Hepatic stellate cell (primary cell): Measurements from ENCODE around the gene ATP6V0D1.

Experiments used
- DNase-seq: peaks from one replicate; pipeline ENCODE4 v3.0.0; 2011; ENCODE audit warnings: low spot score

ATP6V0D1 gene

DNA sequence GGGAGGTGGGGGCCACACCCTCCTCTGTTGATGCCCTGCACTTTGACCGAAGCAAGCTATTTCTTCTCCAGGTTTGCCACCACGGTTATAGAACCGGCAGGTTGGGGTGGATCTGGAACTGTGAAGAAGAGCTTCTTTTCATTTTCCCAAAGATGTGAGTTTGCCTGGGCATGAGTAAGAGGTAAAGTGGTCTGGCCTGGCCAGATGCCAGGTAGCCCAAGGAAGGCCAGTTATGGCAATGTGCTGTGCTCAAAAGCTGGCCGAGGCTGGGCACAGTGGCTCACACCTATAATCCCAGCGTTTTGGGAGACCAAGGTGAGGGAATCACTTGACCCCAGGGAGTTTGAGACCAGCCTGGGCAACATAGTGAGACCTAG is 18.7 kb downstream of the ATP6V0D1 start:
- DNase-seq: no peak

DNA sequence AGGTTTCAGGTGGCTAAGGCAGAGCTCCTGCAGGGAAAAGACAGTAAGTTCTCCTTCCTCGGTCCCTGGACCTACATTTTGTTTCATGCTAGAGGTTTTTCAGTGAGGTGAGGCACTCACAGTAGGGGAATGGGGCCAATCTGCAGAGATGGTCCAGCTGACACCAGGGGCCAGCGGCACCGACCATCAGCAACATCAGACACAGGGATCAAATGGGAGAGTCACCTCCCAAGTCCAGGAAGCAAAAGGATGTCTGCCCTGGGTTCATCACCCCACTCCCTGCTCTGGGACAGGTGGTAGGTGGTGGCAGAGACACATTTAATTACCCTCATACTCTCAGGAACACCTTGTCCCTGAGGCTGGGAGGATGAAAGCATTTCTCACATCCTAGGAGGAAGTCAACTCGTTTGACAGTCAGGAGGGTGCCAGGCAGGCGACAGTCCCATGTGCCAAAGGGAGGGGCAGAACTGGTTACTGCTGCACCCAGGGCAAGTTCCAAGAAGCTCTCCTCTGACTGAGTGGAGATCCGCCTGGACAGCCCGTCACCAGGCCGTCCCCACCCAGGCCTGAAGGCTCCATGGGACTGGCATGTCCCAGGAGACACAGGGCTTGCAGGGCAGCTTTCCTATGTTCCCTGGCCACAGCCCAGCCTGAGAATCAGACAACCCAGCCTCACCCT is 19.2 kb downstream of the ATP6V0D1 start:
- DNase-seq: no peak

DNA sequence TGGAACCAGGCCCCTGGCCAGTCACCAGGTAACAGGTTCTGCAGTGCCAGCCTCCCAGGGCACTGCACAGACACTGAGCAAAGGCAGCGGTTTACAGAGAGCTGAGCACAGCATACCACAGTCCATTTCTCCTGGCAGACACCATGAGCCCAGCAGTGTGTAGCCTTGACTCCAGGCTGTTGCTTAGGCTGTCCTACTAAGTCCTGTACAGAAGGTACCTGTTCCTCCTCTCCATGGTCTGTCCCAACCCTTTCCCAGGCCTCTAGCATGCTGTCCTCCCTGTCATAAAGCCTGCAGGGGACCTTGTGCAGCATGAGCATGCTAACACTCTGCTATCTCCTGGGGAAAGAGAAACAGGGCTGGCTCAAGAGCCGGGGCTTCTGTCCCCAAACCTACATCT is 20.0 kb downstream of the ATP6V0D1 start:
- no peak for DNase-seq

DNA sequence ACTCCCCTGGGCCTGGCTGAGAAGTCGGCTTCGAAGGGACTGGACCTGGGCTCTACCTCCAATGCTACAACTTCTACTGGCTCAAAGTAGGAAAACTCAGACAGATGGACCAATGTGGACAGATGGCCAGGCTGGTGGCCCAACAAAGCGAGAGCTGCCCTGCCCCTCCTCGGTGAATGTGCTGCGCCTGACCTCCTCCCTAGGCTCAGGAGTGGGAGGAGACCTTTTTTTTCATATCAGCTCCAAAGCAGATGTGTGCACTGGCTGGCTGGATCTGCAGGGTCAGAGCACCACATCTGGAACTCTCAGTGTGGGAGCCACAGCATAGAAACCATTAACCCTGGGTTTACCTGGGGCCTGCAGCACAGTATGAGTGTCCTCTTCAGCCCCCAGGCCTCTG is 20.8 kb downstream of the ATP6V0D1 start:
- DNase-seq: no peak

DNA sequence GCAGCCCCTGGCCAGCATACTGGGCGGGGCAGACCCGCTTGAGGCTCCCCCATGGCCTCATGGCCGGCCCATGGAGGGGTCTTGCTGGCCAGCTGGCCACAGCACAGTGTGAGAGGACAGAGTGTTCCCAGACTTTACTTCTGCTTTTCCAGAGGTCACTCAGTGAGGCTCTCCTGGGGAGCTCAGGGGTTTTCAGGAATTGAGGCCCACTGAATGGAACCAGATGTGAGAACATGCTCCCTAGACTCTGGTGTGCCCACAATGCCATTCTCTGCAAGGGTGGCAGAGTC is 21.2 kb downstream of the ATP6V0D1 start:
- no peak for DNase-seq

DNA sequence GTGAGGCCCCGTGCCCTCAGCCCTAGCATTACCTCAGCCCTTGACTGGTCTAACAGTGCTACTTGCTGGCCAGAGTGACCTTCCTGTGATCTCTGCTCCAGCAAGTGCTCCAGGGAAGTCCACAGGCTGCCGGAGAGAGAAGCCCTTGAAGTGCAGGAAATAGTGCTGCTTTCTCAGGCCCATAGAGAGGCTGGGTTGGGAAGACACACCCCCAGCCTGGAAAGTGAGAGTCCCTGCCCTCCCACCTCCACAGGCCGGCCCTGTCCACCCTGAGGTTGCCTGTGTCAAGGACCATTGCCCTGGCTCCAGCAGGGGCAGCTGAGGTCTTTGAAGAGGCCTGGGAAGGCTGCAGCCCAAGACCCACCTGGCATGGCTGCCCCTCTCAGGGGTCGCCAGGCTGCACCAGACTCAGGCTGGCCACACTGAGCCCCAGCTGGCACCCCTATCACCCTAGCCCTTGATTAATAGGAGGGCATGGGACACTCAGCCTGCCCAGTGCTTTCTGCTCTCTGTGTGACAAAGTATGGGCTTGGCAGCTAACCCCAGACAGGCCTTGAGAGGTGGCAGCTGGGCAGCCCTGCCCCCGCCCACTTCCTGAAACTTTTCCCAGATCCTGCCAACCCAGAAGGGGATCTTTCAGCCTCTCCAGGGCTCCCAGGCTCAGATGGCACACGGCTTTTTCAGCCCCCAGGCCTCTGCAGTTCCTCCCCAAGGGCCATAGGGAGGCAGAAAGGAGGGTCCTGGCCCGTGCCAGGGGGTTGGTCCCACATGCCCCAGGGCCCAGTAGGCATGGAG is 21.7 kb downstream of the ATP6V0D1 start:
- DNase-seq: peak; percentile 59

DNA sequence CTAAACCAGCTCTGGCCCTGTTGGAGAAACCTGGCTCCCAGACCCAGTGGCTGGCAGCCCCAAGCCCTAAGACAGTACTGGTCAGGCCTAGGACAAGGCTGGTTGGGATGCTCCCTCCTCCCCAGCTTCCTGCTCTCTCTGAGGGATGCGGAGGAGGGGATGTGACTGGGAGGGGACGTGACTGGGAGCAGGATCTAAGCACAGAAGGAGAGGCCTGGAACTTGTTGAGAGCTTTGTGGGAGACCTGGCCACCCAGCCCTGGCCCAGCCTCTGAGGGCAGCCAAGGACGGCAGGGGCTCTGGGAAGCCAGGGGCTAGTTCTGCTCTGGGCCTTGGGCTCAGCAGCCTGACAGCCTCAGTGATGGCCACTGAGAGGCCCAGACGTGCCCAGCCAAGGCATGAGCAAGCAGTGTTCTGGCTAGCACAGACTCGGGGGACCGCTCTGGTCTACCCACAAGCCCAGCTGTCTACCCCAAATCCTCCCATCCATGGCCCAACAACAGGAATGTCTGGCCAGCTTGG is 22.8 kb downstream of the ATP6V0D1 start:
- DNase-seq: no peak

DNA sequence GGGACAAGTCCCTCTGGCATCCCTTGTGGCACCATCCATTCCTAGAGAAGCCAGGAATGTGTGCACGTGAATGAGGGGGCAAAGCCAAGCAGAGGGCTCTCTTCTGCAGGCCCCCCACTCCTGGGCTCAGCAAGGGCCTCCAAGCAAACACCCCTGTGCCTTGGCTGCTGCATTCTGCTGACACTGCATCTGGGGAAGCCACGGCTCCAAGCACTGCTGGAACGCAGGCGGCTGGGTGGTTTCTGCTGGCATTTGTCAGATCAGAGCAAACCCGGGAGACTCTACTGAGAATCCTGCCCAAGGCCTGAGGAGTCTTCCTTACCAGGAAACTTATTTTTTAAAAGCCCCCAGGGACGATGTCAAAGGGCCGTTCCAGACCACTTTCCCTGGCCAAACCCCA is 23.3 kb downstream of the ATP6V0D1 start:
- no peak for DNase-seq

DNA sequence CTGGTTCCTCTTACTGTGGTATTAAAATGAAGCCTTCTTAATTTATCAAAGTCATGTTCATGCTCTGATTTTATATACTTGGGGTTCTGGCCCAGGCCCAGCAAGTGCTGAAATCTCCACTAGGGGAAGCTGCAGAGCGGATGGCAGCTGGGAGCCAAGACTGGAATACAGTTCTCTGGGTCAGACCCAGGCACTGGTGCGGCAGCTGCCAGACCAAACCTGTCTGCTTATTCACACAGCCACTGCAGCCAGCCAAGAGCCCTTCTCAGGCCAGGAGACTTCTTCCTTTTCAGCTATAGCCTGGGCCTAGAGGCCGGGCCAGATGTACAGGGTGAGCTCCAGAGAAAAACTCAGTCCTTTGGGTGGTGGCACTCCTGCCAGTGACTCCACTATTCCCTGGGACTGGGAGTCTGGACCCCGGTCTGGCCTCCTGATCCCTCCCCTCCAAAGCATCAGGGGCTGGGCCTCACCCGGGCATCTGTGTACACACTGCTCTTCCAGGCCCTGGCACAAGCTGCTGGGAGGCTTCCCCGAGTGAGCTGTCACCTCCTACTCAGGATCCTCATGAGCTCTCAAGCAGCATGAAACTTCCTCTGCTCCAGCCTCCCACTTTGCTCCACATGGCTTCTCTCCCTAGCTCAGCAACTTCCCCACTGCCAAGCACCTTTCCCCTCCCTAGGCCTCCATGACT is 24.4 kb downstream of the ATP6V0D1 start:
- peak; percentile 72 for DNase-seq

DNA sequence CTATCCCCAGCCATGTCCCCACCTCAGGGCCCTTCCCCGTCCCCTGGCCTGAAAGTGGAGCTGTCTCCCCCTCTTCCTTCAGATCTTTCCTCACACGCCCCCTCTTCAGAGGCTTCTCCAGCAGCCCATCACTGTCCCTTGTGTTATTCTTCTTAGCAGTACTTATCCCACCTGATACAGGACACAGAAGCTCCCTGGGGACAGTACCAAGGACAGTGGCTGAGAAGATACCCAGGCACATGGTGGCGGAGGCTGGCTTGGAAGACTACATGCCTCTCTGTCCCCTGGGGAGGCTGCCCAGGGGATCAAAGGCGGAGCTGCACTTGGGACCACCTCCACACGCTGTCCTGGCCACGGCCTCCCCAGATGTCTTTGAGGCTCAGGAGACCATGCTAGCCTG is 26.1 kb downstream of the ATP6V0D1 start:
- no peak for DNase-seq

DNA sequence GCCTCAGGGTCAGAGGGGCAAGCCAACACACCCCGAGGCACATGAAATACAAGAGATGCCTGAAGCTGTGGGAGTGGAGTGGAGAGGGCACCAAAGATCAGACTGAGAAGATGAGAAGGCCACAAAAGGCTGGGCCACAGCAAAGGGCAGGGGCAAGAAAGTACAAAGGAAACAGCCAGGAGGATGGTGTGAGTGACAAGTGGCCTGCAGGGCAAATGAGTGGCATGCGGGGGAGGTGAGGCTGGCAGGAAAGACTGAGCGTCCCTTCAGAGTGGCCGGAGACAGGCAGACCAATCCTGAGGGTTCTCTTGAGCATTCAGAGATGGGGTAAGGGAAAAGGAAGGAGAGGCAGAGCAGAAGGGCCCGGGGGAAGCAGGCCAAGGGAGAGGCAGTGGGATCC is 26.9 kb downstream of the ATP6V0D1 start:
- DNase-seq: no peak

DNA sequence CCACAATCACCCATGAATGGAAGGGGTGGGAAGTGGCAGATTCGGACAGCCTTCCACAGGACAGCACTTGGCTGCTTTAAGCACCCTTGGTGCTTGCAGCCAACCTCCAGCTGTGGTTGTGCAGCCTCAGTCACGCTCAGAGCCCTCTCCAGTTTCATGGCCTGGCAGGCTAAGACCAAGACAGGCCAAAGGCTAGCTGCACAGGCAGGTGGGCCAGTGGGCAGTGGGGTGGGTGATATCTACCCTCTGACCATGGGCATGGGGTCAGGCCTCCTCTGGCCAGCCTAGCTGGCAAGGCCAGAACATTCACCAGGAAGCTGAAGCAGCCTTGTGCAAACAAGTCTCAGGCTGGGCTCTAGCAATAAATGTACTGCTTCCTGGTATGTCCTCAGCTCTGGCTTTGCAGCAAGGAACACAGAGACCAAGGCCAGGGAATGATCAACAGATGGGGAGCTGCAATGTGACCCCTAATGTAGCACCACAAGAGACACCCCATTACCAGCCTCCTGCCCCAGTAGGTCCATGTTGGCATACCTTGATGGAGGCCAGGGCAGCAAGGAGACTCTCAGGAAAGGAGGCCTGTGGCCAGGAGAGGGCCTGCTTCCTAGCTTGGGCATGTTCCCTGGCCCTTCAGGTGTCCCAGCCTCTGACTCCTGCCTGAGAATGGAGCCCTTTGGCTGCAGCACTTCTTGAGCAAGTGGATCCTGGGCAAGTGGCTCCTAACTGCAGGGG is 29.1 kb downstream of the ATP6V0D1 start:
- no peak for DNase-seq

DNA sequence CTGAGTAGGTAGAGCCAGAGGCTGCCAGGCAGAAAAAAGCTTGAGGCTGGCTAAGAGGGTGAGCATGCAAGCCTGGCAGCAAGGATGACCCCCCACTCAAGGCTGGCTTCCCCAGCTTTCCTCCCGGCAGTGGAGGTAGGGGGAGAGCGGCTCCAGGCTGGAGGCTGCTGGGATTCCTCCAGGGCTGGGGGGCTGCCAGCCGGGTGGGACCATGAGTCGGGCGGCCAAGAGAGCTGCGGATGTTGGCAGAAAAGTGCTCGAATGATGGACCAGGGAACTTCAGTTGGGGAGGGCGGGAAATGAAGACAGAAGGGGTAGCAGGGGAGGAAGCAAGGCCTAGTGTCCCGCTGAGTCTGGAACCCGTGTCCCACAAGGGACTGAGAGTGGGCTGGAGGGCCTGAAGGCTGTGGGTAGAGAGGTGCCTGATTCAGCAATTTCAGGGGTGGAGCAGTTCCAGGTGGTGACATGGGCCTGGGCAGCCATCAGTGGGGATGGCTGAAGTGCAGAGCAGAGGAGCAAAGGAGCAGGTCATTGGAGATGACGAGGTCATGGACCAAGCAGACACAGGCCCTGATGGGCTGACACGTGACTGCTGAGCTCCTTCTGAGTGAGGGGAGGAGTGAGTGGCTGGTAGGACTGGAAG is 29.8 kb downstream of the ATP6V0D1 start:
- DNase-seq: no peak

DNA sequence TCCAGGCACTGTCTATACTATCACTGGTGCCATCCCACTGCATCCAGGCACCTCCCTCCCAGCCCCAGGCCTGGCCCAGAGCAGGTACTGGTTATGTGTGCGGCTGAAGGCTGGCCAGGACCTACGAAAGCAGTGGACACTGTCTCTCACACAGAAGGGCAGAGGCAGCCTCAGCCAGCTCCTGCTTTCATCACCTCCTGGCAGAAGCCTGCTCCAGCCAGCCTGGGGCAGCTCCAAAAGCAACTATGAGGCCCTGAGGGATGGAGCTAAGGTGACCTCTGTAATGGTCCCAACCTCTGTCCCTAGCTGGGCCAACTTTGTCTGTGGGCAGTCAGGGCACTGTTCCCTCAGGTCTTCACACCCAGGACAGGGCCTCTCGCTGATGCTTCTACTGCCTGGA is 31.2 kb downstream of the ATP6V0D1 start:
- no peak for DNase-seq

DNA sequence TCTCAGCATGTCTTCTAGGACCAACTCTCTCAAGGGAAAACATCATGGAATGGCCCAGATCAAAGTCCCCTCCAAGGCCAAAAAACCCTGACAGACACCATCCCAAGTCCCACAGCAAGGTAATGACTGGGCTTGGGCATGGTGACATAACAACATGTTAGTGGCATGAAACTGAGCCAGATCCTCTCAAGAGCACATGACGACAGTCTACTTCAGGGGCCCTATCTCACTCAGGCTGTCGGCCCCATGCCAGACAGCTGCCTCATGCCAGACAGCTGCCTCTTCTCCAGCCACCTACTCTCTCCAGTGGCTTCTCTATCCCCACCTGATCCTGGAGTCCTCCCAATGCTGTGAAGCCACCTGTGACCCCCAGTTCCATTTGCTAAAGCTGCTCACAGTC is 31.6 kb downstream of the ATP6V0D1 start:
- no peak for DNase-seq

DNA sequence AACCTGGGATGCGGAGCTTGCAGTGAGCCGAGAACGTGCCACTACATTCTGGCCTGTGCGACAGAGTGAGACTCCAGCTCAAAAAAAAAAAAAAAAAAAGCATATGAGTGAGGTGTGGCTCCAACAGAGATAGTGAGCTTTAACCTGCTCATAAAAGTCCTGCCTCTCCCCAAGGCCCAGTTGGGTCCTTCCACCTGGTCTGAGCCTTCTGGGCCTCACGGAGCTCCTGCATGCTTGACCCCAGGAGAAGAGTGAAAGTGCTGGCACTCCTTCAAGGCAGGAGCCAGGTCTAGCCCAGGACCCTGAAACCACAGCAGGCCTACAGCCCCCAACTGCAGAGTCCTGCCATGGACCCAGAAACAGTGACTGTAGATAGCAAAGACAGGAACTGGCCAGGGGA is 32.4 kb downstream of the ATP6V0D1 start:
- DNase-seq: no peak

DNA sequence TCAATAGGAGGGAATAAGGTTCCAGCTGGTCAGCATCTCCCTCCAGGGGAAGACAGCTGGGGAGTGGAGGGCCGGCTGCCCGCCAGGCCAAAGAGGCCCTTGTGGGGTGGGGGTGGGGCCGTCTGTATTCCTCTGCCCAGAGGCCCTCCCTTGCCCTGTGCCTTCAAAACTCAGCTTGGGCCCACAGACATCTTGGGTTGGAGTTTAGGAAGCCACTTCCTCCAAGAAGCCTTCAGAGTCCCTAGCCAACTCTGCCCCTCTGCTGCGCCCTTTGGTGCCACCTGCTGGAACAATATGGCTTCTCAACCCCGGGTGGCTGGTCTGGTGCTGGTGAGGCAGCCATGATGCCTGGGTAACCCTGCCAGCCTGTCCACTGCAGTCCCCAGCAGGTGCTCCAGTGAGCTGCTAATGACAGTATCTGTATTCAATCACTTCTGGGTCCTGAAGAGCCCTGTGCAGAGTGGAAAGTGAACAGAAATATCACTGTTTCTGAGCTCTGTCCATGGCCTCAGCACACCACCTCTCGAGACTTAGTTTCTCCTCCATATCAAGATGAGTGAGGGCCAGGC is 33.4 kb downstream of the ATP6V0D1 start:
- peak; percentile 56 for DNase-seq

DNA sequence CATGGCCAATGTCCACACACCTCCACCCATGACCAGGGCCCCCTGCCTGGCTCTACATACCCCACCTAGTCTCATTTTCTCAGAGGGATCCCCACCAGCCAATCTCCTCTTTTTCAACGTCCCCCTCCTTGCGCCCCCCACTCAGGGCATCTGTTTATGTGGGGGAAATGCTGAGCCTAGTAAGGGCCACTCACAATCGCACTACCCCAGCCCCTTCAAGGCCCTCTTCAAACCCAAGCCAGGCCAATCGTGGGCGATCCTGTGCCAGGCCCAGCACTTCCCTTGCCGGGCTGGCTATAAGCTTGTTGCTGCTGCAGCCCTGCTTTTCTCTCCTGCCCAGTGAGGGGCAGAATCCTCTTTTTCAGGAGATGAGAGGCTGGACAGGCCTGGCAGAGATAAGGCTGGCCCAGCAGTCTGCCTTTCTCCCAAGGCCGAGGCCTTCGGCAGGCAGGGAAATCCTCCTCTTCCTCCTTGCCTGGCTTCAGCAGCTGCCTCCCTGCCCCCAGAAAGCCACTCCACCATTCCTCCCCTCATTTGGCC is 33.9 kb downstream of the ATP6V0D1 start:
- DNase-seq: no peak

DNA sequence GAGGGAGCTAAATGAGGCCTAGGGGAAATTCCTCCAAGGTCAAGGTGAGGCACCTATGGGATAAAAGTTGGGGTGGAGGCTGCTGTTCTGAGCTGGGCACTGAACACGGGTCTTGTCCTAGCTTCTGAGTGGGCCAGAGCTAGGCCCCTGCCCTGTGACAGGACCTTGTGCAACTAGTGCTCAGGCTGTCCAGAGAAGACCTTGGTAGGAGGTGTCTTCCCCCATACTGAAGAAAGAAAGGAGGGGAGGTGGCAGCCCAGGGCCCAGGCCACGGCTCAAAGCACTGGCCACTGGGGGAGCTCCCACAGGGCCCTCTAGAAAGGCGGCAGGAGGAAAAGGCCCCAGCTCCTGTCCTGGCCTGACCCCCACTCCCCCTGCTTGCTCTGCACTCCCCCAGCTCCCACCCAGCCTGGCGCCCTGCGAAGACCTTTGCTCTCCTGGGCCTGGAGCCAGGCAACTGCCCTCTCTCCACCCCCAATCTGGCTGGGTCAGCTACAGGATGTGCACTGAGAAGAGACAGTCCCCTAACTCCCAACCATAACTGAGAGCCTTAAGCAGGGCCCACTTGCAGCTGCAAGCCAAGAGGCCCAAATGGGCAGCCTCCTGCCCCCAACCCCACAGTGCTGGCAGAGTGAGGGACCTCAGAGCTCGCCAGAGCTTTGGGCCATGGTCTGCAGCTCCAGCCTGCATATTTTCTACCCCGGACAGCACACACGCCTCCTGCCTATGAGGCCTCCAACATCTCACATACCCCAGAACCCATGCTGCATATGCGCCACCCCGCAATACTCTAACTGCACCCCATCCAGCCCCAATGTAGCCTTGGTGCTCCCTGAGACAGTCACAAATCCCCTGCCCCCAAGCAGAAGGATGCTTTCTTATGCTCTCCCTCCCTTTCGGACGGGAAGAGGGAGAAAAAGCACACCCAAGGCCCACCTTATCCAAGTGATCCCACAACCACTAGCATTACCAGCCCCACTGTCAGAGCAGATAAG is 34.7 kb downstream of the ATP6V0D1 start:
- no peak for DNase-seq

DNA sequence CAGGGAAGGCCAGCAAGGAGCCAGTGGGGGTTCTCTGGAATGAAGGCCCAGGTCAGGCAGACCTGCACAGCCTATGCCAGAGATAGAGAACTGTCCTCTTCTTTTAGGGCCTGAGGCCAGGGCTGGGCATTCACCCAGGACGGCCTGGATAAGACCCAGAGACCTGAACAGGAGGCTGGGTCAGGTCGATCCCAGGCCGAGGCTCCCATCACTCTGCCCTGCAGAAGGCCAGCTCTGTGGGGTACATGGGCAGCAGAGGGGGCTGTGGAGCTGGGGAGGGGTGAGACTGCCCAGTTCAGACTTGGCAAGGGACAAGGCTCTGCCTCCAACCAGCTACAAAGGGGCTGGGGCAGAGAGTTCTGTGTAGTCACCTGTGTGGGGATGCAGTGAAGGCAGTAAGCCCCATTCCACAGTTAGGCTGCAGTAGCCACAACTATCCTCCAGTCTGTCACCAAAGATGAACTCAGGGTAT is 35.5 kb downstream of the ATP6V0D1 start:
- no peak for DNase-seq
